Cardiac fibroblast (primary cell): ENCODE data around the gene LUC7L2.

Experiments used
- DNase-seq, 2 donors: peaks; one replicate each; pipeline versions ENCODE4 v3.0.0 to v3.0.0-alpha.2; 2010; ENCODE audit warnings: low read depth in 2 of 2
- H3K4me3 ChIP-seq, 2 donors: replicated peaks in 1 of 2; 1 replicate in 1 of 2; 2 replicates in 1 of 2; pipeline ENCODE4 v1.5.1; 2011; ENCODE audit warnings: low read depth in 2 of 2, low read length in 2 of 2, mild to moderate bottlenecking in 2 of 2, moderate library complexity in 1 of 2
- TF ChIP-seq, protein P1 (sequence below): IDR thresholded peaks from one replicate; pipeline ENCODE4 v1.5.1; 2011; ENCODE audit warnings: low read depth, mild to moderate bottlenecking, low read length, inconsistent platforms

LUC7L2 gene

GRCh38 chr7:139340037-139340807 lies 19.5 kb upstream of the LUC7L2 start:
- TF ChIP-seq, protein P1, sequence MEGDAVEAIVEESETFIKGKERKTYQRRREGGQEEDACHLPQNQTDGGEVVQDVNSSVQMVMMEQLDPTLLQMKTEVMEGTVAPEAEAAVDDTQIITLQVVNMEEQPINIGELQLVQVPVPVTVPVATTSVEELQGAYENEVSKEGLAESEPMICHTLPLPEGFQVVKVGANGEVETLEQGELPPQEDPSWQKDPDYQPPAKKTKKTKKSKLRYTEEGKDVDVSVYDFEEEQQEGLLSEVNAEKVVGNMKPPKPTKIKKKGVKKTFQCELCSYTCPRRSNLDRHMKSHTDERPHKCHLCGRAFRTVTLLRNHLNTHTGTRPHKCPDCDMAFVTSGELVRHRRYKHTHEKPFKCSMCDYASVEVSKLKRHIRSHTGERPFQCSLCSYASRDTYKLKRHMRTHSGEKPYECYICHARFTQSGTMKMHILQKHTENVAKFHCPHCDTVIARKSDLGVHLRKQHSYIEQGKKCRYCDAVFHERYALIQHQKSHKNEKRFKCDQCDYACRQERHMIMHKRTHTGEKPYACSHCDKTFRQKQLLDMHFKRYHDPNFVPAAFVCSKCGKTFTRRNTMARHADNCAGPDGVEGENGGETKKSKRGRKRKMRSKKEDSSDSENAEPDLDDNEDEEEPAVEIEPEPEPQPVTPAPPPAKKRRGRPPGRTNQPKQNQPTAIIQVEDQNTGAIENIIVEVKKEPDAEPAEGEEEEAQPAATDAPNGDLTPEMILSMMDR = peak; percentile 74
- peak; percentile 100 for DNase-seq
- H3K4me3 ChIP-seq = peak overlapping the region; percentile 94 to 96

GRCh38 chr7:139340808-139341057 lies 19.0 kb upstream of the LUC7L2 start:
- H3K4me3 ChIP-seq = peak overlapping the region; percentile 94 to 96
- TF ChIP-seq, protein P1 = no peak
- no peak for DNase-seq

DNA sequence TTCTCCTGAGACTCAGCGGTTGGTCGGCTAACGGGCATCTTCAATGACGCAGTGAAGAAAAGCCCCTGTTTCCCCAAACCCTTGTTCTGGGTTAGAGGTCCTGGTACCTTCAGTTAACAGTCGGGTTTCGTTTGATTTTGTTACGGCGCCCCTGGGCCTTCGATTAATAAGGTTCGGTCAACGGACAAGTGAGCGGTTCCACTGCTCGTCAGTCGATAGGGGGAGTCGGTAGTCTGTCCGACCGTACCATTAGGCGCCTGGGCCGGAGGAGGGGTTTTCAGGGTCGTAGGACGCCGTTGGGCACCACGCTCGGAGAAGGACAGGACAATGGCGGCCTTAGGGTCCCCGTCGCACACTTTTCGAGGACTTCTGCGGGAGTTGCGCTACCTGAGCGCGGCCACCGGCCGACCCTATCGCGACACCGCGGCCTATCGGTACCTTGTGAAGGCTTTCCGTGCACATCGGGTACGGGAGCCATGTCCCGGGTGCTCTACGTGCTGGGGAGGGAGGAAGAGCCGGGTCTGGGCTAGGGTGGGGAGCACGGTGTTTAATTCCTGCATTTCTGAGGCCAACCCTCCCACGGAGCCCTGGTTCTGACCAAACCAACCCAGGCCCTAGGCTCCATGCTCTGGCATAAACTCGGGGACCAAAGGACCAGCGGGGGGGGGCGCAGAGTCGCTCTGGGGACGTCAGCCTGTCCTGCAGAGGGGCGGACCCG lies 18.5 kb upstream of the LUC7L2 start, which contains the start of gene FMC1:
Gene FMC1, plus strand, starts transcription at position 280 of the 718 bp plus-strand sequence. Its CDS starts 48 bp downstream, at position 328.
- H3K4me3 ChIP-seq = peak within 1 kb of the TSS; percentile 94 to 96
- DNase-seq = peak; percentile 96 to 97
- TF ChIP-seq, protein P1 = peak; percentile 19

GRCh38 chr7:139341776-139342226 lies 17.9 kb upstream of the LUC7L2 start:
- no peak for DNase-seq
- peak overlapping the region; percentile 94 to 96 for H3K4me3 ChIP-seq

DNA sequence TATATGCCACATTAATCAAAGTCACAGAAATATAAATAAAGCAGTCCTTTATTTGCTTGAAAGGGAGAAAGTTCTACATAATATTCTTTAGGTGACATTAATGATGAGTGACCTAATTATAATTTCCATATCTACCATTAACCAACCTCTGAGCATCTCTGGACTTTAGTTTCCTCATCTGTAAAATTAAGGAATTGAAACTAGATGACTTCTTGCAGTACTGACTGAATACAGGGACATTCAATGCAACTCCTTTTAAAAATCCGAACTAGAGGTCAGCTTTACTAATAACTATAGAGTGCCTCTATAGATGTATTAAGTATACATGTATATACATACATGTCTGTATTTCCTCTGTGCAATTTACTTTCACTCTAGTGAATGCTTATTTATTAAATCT lies 14.7 kb upstream of the LUC7L2 start:
- TF ChIP-seq, protein P1 = no peak
- no peak for DNase-seq
- no peak overlapping the region for H3K4me3 ChIP-seq

More at GRCh38 chr7:139341776-139342226, 17.9 kb upstream of the LUC7L2 start:
- TF ChIP-seq, protein P1 = no peak

GRCh38 chr7:139351027-139351426 lies 8.7 kb upstream of the LUC7L2 start:
- no peak for DNase-seq
- TF ChIP-seq, protein P1 = no peak

More at GRCh38 chr7:139351027-139351426, 8.7 kb upstream of the LUC7L2 start:
- no peak overlapping the region for H3K4me3 ChIP-seq
